Anterior cingulate cortex (tissue), 58 donors: Measurements from ENCODE around the gene TIMMDC1.
"Not testable (repeated sequence)": the region's sequence is repeated elsewhere in the genome, so short reads cannot be mapped to it uniquely, and the experiment has no call there.

ENCODE experiments used
- DNase-seq, 58 donors: peaks; one replicate each; lab custom pipeline; 2025; lab: John Stamatoyannopoulos, UW

Gene TIMMDC1

GRCh38 chr3:119553823-119554415 lies 55.6 kb downstream of the TIMMDC1 start:
- DNase-seq: no peak

GRCh38 chr3:119555309-119555735 lies 57.0 kb downstream of the TIMMDC1 start:
- peak in 2 of 58 donors; percentile 0 to 5 for DNase-seq

GRCh38 chr3:119555929-119556328 lies 57.6 kb downstream of the TIMMDC1 start:
- DNase-seq: no peak

- DNase-seq: no peak
Observed at GRCh38 chr3:119557192-119557876, 59.0 kb downstream of the TIMMDC1 start.

- DNase-seq: no peak
Observed at GRCh38 chr3:119557877-119558269, 59.5 kb downstream of the TIMMDC1 start.

GRCh38 chr3:119558626-119559317 lies 60.4 kb downstream of the TIMMDC1 start:
- DNase-seq: no peak

- peak in 3 of 58 donors; percentile 0 to 10 (median 3) for DNase-seq
Observed at GRCh38 chr3:119559441-119559963, 61.2 kb downstream of the TIMMDC1 start, which contains the start of gene CD80. Gene CD80 (minus strand): TSS chr3:119559614. CDS start chr3:119557728, 1,886 bp downstream.

- DNase-seq: no peak
Observed at GRCh38 chr3:119560160-119560559, 61.8 kb downstream of the TIMMDC1 start.

GRCh38 chr3:119562307-119562961 lies 64.1 kb downstream of the TIMMDC1 start:
- no peak for DNase-seq

- DNase-seq: not testable (repeated sequence)
Observed at GRCh38 chr3:119563334-119563733, 65.0 kb downstream of the TIMMDC1 start.

- DNase-seq: no peak
Observed at GRCh38 chr3:119569156-119569555, 70.8 kb downstream of the TIMMDC1 start.

GRCh38 chr3:119570229-119570628 lies 71.9 kb downstream of the TIMMDC1 start:
- DNase-seq: peak in 3 of 58 donors; percentile 10 to 50 (median 14)

- no peak for DNase-seq
Observed at GRCh38 chr3:119571230-119571629, 72.9 kb downstream of the TIMMDC1 start.

GRCh38 chr3:119571688-119572087 lies 73.3 kb downstream of the TIMMDC1 start:
- no peak for DNase-seq
